Breast epithelium (tissue), 4 donors: ENCODE measurements around the gene SIM2. TPM values are rescaled to one million over a fixed set of nuclear protein-coding genes. Genes with fewer than 3 reads are reported as not detected.

ENCODE experiments used
- DNase-seq, 2 donors: peaks; one replicate each; pipeline ENCODE4 v3.0.0-alpha.2; 2019; ENCODE audit warnings: low spot score in 2 of 2
- H3K27ac ChIP-seq, 2 donors: fragments of 200-600 bp; sonication (generic) in 1 of 2; one replicate each; pipeline ENCODE4 v1.5.1; 2016 to 2019; ENCODE audit warnings: mild to moderate bottlenecking in 1 of 2
- H3K27me3 ChIP-seq, 2 donors: fragments of 200-600 bp; sonication (generic) in 1 of 2; one replicate each; pipeline versions ENCODE4 v1.5.1 to v1.6.0; 2017 to 2019; ENCODE audit warnings: control low read depth in 1 of 2, mild to moderate bottlenecking in 1 of 2
- H3K36me3 ChIP-seq: fragments of 200-600 bp; one replicate; pipeline ENCODE4 v1.5.1; 2019
- H3K4me1 ChIP-seq, 2 donors: fragments of 200-600 bp; sonication (generic); one replicate each; pipeline ENCODE4 v1.5.1; 2016 to 2019; ENCODE audit warnings: control low read depth in 1 of 2
- H3K4me3 ChIP-seq, 3 donors: fragments of 200-600 bp; sonication (generic); 1 replicate in 2 of 3; 2 replicates in 1 of 3; pipeline ENCODE4 v1.5.1; 2016 to 2019; ENCODE audit warnings: mild to moderate bottlenecking in 3 of 3, moderate library complexity in 2 of 3
- H3K9me3 ChIP-seq, 2 donors: fragments of 200-600 bp; sonication (generic) in 1 of 2; one replicate each; pipeline ENCODE4 v1.5.1; 2016 to 2019; ENCODE audit warnings: control low read depth in 1 of 2
- POLR2A ChIP-seq: fragments of 450-650 bp; IDR thresholded peaks from one replicate; pipeline ENCODE4 v1.6.1; 2016; ENCODE audit warnings: antibody characterized with exemption, mild to moderate bottlenecking, moderate library complexity
- POLR2AphosphoS5 ChIP-seq, 3 donors: sonication (generic); formaldehyde crosslinking; IDR thresholded peaks; one replicate each; pipeline ENCODE4 v1.6.1; 2017; ENCODE audit warnings: antibody characterized with exemption in 3 of 3
- intact Hi-C: fragments of 100-400 bp; cut with DNase I; formaldehyde crosslinking; loops from one replicate; pipeline ENCODE4 v1.15.1; 2023; ENCODE audit warnings: low total_unique reads
- total RNA-seq, 3 donors: library from RNA; depleted of rRNA; stranded (reverse); fragments of >200 nt; gene quantifications; one replicate each; pipeline ENCODE4 v1.1.0, GENCODE V29; 2016
- TF ChIP-seq, protein P1 (sequence below), 3 donors: fragments of 450-650 bp; IDR thresholded peaks; one replicate each; pipeline ENCODE4 v1.5.1; 2016 to 2017; ENCODE audit warnings: antibody characterized with exemption in 3 of 3, mild to moderate bottlenecking in 3 of 3, moderate library complexity in 3 of 3

Gene SIM2
- total RNA-seq, 3 donors from 2014 or later: 0.15 to 0.33 (median 0.32) TPM

DNA sequence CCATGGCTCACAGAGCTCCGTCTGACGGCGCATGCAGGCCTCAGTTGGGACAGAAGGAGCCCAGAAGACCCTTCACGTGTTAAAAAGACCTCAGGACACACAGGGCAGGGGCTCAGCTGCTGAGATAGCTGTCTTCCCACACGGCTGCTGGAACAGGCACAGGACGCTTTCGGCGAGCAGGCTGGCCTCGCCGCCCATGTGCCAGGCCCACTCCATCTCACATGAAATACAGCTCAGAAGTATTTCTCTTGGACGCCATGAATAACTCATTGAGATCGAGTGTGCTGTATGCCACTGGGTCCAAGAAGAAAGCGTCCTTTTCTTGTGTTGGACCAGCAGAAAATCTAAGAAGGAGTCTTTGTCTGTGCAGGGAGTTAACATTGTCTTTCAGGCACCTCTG, 69.6 kb downstream of the SIM2 start:
- intact Hi-C loops: no loop called here
- H3K27me3 ChIP-seq: no peaks in the 10 kb centered on the region
- no peak overlapping the region for H3K4me3 ChIP-seq
- TF ChIP-seq POLR2A: no peak
- TF ChIP-seq, protein P1, sequence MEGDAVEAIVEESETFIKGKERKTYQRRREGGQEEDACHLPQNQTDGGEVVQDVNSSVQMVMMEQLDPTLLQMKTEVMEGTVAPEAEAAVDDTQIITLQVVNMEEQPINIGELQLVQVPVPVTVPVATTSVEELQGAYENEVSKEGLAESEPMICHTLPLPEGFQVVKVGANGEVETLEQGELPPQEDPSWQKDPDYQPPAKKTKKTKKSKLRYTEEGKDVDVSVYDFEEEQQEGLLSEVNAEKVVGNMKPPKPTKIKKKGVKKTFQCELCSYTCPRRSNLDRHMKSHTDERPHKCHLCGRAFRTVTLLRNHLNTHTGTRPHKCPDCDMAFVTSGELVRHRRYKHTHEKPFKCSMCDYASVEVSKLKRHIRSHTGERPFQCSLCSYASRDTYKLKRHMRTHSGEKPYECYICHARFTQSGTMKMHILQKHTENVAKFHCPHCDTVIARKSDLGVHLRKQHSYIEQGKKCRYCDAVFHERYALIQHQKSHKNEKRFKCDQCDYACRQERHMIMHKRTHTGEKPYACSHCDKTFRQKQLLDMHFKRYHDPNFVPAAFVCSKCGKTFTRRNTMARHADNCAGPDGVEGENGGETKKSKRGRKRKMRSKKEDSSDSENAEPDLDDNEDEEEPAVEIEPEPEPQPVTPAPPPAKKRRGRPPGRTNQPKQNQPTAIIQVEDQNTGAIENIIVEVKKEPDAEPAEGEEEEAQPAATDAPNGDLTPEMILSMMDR (IDR thresholded peaks at IDR 0.05): no peak
- no peak for TF ChIP-seq POLR2AphosphoS5 (IDR thresholded peaks at IDR 0.05)
- peaks cover 0 to 8% of the 10 kb centered on the region in 2 donors for H3K4me1 ChIP-seq
- H3K9me3 ChIP-seq: no peaks in the 10 kb centered on the region
- peak overlapping the region in 1 of 2 donors; percentile 42 for H3K27ac ChIP-seq
- no peaks in the 10 kb centered on the region for H3K36me3 ChIP-seq
- no peak for DNase-seq

DNA sequence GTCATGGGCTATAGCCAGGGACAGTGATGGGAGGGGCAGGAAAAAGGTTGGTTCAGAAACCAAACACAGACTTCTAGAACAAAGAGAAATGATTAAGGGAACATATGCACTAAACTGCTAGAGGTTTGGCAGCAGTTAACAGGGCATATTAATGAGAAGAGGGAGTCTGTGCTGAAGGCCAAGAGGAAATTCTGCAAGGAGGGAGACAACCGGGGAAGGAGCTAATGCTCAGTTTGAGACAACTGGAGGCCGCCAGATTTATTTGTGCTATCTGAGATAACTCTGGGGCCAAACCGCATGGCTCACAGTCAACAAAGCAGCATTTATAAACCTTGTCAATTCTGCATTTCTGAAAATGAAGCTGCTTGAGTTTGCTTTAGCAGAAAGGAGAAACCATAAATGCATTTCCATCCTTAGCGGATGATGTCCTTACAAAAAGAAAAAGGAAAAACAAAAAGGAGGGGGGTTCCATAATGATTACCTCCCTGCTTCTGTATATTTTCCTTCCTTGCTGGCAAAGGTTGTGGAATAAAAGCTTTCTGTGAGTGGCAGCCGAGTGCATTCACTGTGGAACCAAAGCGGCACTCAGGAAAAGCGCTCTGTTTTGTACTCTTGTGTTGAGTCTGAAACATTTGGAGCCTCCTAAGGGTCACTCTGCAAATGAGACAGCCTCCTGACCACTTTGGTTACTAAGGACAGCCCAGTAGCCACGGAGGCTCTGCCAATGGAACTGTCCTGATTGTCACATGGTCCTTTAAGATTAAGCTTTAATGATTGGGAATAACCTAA, 70.3 kb downstream of the SIM2 start:
- H3K9me3 ChIP-seq: no peaks in the 10 kb centered on the region
- H3K4me3 ChIP-seq: no peak overlapping the region
- H3K27ac ChIP-seq: peak overlapping the region in 1 of 2 donors; percentile 42
- peaks cover 0 to 8% of the 10 kb centered on the region in 2 donors for H3K4me1 ChIP-seq
- DNase-seq: no peak
- TF ChIP-seq POLR2AphosphoS5 (IDR thresholded peaks at IDR 0.05) (no peak), POLR2A (no peak)
- TF ChIP-seq, protein P1 (IDR thresholded peaks at IDR 0.05): no peak
- no peaks in the 10 kb centered on the region for H3K36me3 ChIP-seq
- no peaks in the 10 kb centered on the region for H3K27me3 ChIP-seq
- intact Hi-C loops: no loop called here

DNA sequence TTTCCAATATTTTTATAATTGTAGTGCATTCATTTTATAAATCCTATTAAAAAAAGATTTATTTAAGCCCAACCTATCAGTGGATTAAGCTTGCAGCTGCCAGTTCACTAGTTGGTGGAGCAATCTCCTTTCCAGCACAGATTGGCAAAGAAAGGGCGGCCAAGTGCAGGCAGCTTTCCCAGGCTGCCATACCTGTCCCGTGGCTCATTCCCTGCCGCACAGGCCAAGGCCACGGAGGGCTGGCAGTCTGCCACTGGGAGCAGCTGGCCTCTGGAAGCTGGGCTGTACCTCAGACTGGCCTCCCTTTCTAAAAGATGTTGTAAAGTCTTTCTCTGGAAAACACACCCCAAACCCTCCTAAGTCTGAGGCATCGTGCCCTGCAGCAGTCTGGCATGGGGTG, 74.2 kb downstream of the SIM2 start:
- Histone ChIP-seq H3K36me3 (no peaks in the 10 kb centered on the region), H3K27ac (peak overlapping the region; percentile 11 to 13), H3K4me1 (peaks cover 0 to 7% of the 10 kb centered on the region in 2 donors), H3K4me3 (no peak overlapping the region), H3K9me3 (no peaks in the 10 kb centered on the region), H3K27me3 (no peaks in the 10 kb centered on the region)
- intact Hi-C loops: no loop called here
- TF ChIP-seq POLR2A (no peak), POLR2AphosphoS5 (IDR thresholded peaks at IDR 0.05) (no peak)
- TF ChIP-seq, protein P1 (IDR thresholded peaks at IDR 0.05): no peak
- peak; percentile 83 to 87 for DNase-seq

DNA sequence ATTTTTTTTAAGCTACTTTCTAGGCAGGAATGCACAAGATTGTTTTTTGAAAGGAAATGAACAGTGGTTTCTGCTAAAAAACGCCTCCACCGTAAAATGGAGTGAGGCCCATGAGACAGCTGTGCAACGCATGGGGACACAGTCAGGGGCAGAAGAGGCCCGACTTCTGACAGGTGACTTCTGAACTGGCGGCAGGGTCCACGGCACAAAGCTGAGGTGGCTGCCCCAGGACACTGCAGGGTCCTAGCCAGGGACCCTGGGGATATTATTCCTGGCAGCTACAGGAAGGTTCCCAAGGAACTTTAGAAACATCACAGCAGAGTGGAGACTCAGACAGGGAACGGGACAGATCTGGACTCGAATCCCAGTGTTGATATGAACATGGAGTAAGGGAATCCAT, 75.1 kb downstream of the SIM2 start:
- H3K9me3 ChIP-seq: no peaks in the 10 kb centered on the region

More for the DNA sequence above, 75.1 kb downstream of the SIM2 start:
- Histone ChIP-seq H3K4me1 (no peaks in the 10 kb centered on the region), H3K4me3 (no peak overlapping the region), H3K36me3 (no peaks in the 10 kb centered on the region), H3K27me3 (no peaks in the 10 kb centered on the region), H3K27ac (no peak overlapping the region)
- TF ChIP-seq, protein P1 (IDR thresholded peaks at IDR 0.05): no peak
- TF ChIP-seq POLR2A (no peak), POLR2AphosphoS5 (IDR thresholded peaks at IDR 0.05) (no peak)
- DNase-seq: no peak
- intact Hi-C loops: no loop called here
